Panc1 (cell line): ENCODE data around the gene ENTPD6. TPM values are rescaled to one million over a fixed set of nuclear protein-coding genes. Genes with fewer than 3 reads are reported as not detected.

Experiments
- ATAC-seq: fragments of 200-7000 bp; cut with Tn5 transposase; 2 replicates; pipeline ENCODE4 v1.9.1; 2020; ENCODE audit warnings: mild to moderate bottlenecking, moderate library complexity
- BruUV-seq: library from RNA; stranded (reverse); fragments of 400-500 nt; replicated peaks from 2 replicates; lab custom pipeline; 2021; lab: Mats Ljungman, UMichigan
- CTCF ChIA-PET: fragments of 300-600 bp; sonication (Branson Sonifier 250); formaldehyde crosslinking; loops from one replicate; lab custom pipeline; 2022; ENCODE audit warnings: antibody characterized with exemption; lab: Charles Lee
- POLR2A ChIA-PET: fragments of 300-600 bp; sonication (Branson Sonifier 250); formaldehyde crosslinking; loops from one replicate; lab custom pipeline; 2022; ENCODE audit warnings: antibody characterized with exemption; lab: Charles Lee
- DNase-seq: peaks from one replicate; pipeline ENCODE4 v3.0.0-alpha.2; 2010; ENCODE audit warnings: low read depth, low spot score
- H3K27ac ChIP-seq: 2 replicates; pipeline ENCODE4 v1.5.1; 2011; ENCODE audit warnings: mild to moderate bottlenecking, low read length, inconsistent platforms
- H3K27me3 ChIP-seq: fragments of 200-500 bp; sonication (Bioruptor generic); 2 replicates; pipeline ENCODE4 v1.6.0; 2014; ENCODE audit warnings: low read length, inconsistent platforms; ENCODE audit not compliant: control insufficient read depth, insufficient read depth
- H3K36me3 ChIP-seq: fragments of 200-500 bp; sonication (Bioruptor generic); 2 replicates; pipeline ENCODE4 v1.5.1; 2014; ENCODE audit warnings: inconsistent platforms, mild to moderate bottlenecking, low read length, moderate library complexity; ENCODE audit not compliant: control insufficient read depth, insufficient read depth
- H3K4me1 ChIP-seq: 2 replicates; pipeline ENCODE4 v1.5.1; 2011; ENCODE audit warnings: inconsistent platforms, mild to moderate bottlenecking, low read length, moderate library complexity; ENCODE audit not compliant: control insufficient read depth, insufficient read depth
- H3K4me3 ChIP-seq, 2 experiments: 2 replicates each; pipeline ENCODE4 v1.5.1; 2011 to 2012; ENCODE audit warnings: low read depth in 2 of 2, low read length in 2 of 2, mild to moderate bottlenecking in 2 of 2, inconsistent platforms in 1 of 2, moderate library complexity in 1 of 2
- H3K9me3 ChIP-seq: fragments of 200-500 bp; sonication (Bioruptor generic); 2 replicates; pipeline ENCODE4 v1.5.1; 2014; ENCODE audit warnings: low read depth, mild to moderate bottlenecking, inconsistent platforms, low read length, moderate library complexity; ENCODE audit not compliant: control insufficient read depth, insufficient read depth
- CTCF ChIP-seq: fragments of 450-650 bp; IDR thresholded peaks from 2 replicates; pipeline ENCODE4 v1.5.1; 2017; ENCODE audit warnings: mild to moderate bottlenecking
- POLR2AphosphoS5 ChIP-seq: IDR thresholded peaks from 2 replicates; pipeline ENCODE4 v1.6.1; 2012; ENCODE audit warnings: mild to moderate bottlenecking, low read depth, low read length, moderate library complexity
- REST ChIP-seq, 2 experiments: IDR thresholded peaks; 2 replicates each; pipeline ENCODE4 v1.6.1; 2011 to 2012; ENCODE audit warnings: low read depth in 2 of 2, control low read depth in 1 of 2, low read length in 1 of 2, mild to moderate bottlenecking in 1 of 2, moderate library complexity in 1 of 2; ENCODE audit not compliant: insufficient read depth in 1 of 2
- SIN3A ChIP-seq: IDR thresholded peaks from 2 replicates; pipeline ENCODE4 v1.6.1; 2012; ENCODE audit warnings: low read depth, mild to moderate bottlenecking, low read length, moderate library complexity, borderline replicate concordance; ENCODE audit not compliant: insufficient read depth
- TCF7L2 ChIP-seq: IDR thresholded peaks from 2 replicates; pipeline ENCODE4 v1.6.1; 2011; ENCODE audit warnings: mild to moderate bottlenecking, low read depth, low read length, inconsistent platforms
- in situ Hi-C: cut with HindIII; loops from 2 replicates; pipeline ENCODE4 v1.10.0; 2016; ENCODE audit warnings: low sequenced_read_pairs, low pct_unique_long_range_greater_than_20kb
- intact Hi-C: fragments of 100-400 bp; cut with micrococcal nuclease; formaldehyde crosslinking; loops from one replicate; pipeline ENCODE4 v1.10.0; 2022; ENCODE audit not compliant: unreplicated experiment
- total RNA-seq: library from RNA; stranded (reverse); gene quantifications from one replicate; pipeline ENCODE4 v1.2.1, GENCODE V29; 2021; ENCODE audit not compliant: unreplicated experiment

Gene ENTPD6
- total RNA-seq, 1 experiment from 2014 or later, result 108 TPM

- DNase-seq, result no peak
- BruUV-seq, result no TSS peak
- H3K4me1 ChIP-seq, result no peaks in the 10 kb centered on the region; the same call in 1 of the 2 replicates
- TF ChIP-seq REST (IDR thresholded peaks at IDR 0.05; ENCODE audit: insufficient read depth in 1 of 2, low read depth in 2 of 2, low read length in 1 of 2) (no peak), SIN3A (no peak), CTCF (no peak), POLR2AphosphoS5 (no peak), TCF7L2 (no peak)
- no peaks in the 10 kb centered on the region for H3K27me3 ChIP-seq
- H3K36me3 ChIP-seq, result peaks cover 36% of the 10 kb centered on the region
- H3K27ac ChIP-seq, result no peak overlapping the region
- intact Hi-C loops, result no loop called here
- no peak overlapping the region for H3K4me3 ChIP-seq
- POLR2A ChIA-PET, result no interaction called here
- ATAC-seq, result no peak
- in situ Hi-C loops, result no loop called here
- CTCF ChIA-PET, result no interaction called here
- no peaks in the 10 kb centered on the region for H3K9me3 ChIP-seq
Observed at GRCh38 chr20:25270829-25271251, 75.3 kb downstream of the ENTPD6 start.

GRCh38 chr20:25271486-25272222 is 76.1 kb downstream of the ENTPD6 start:
- ATAC-seq, result no peak
- no peak for DNase-seq
- no peaks in the 10 kb centered on the region for H3K27me3 ChIP-seq
- in situ Hi-C loops, result no loop called here
- H3K9me3 ChIP-seq, result no peaks in the 10 kb centered on the region
- H3K4me1 ChIP-seq, result no peaks in the 10 kb centered on the region; the same call in 1 of the 2 replicates
- ChIA-PET POLR2A (no interaction called here), CTCF (no interaction called here)
- TF ChIP-seq CTCF (no peak), POLR2AphosphoS5 (no peak), REST (IDR thresholded peaks at IDR 0.05; ENCODE audit: insufficient read depth in 1 of 2, low read depth in 2 of 2, low read length in 1 of 2) (no peak), SIN3A (no peak), TCF7L2 (no peak)
- no peak overlapping the region for H3K4me3 ChIP-seq
- no TSS peak for BruUV-seq
- intact Hi-C loops, result no loop called here
- H3K36me3 ChIP-seq, result peaks cover 34% of the 10 kb centered on the region
- no peak overlapping the region for H3K27ac ChIP-seq
